H1 (cell line): ENCODE results near the gene BCL2L11. TPM values are rescaled to one million over a fixed set of nuclear protein-coding genes. Genes with fewer than 3 reads are reported as not detected.

Source experiments
- CBX5 ChIP-seq: fragments of 300-800, 300-1000 bp; sonication (generic); IDR thresholded peaks from 2 replicates; pipeline ENCODE4 v1.7.1; 2016; ENCODE audit warnings: antibody characterized with exemption, low read length, low read depth
- EP300 ChIP-seq, 2 experiments: IDR thresholded peaks; 1 replicate in 1 of 2; 2 replicates in 1 of 2; pipeline ENCODE4 v1.6.1; 2011 to 2012; ENCODE audit warnings: low read depth in 2 of 2, low read length in 2 of 2, mild to moderate bottlenecking in 2 of 2, borderline replicate concordance in 1 of 2, inconsistent platforms in 1 of 2, moderate library complexity in 1 of 2
- JUN ChIP-seq: IDR thresholded peaks from 2 replicates; pipeline ENCODE4 v1.6.1; 2011; ENCODE audit warnings: low read depth, mild to moderate bottlenecking, improper control_type of control experiment, low read length
- KDM1A ChIP-seq: fragments of 200-600, 300-600 bp; sonication (generic); IDR thresholded peaks from 2 replicates; pipeline ENCODE4 v1.7.1; 2016; ENCODE audit warnings: mild to moderate bottlenecking, low read length, borderline replicate concordance
- RNF2 ChIP-seq: fragments of 200-900, 300-1000 bp; sonication (generic); IDR thresholded peaks from 2 replicates; pipeline ENCODE4 v1.7.1; 2016; ENCODE audit warnings: borderline replicate concordance, low read depth, mild to moderate bottlenecking, antibody characterized with exemption, low read length; ENCODE audit not compliant: poor library complexity, severe bottlenecking; ENCODE audit errors: missing control alignments
- SAP30 ChIP-seq: fragments of 300-600 bp; sonication (generic); IDR thresholded peaks from 2 replicates; pipeline ENCODE4 v1.7.1; 2012; ENCODE audit warnings: low read length, moderate library complexity, mild to moderate bottlenecking, inconsistent platforms; ENCODE audit not compliant: insufficient read depth, insufficient replicate concordance
- SP4 ChIP-seq: IDR thresholded peaks from 2 replicates; pipeline ENCODE4 v1.6.1; 2012; ENCODE audit warnings: low read length, inconsistent platforms
- polyA plus RNA-seq, 7 experiments: library from polyadenylated mRNA; depleted of rRNA in 3 of 7; stranded (reverse) in 5 of 7; unstranded in 2 of 7; fragments of >200 nt in 5 of 7; fragments of 200-250 nt in 2 of 7; gene quantifications; 1 replicate in 5 of 7; 2 replicates in 1 of 7; 4 replicates in 1 of 7; pipeline versions ENCODE4 v1.2.1 to v1.2.3, GENCODE V29; 2011 to 2013; ENCODE audit warnings: missing spikeins in 2 of 7, mixed read lengths in 2 of 7
- total RNA-seq: library from RNA; stranded (reverse); fragmentation: NEBNext Ultra II Directional; extraction: Animal tissue kit (Norgen Biotek cat#: 25700); gene quantifications from 2 replicates; pipeline ENCODE4 v1.2.1, GENCODE V29; 2021
- TF ChIP-seq, protein P1 (sequence below): fragments of 300-600 bp; sonication (generic); IDR thresholded peaks from 2 replicates; pipeline ENCODE4 v1.7.1; 2012; ENCODE audit warnings: low read length, moderate library complexity, mild to moderate bottlenecking, inconsistent platforms; ENCODE audit not compliant: insufficient replicate concordance
- TF ChIP-seq, protein P2 (sequence below): IDR thresholded peaks from 2 replicates; pipeline ENCODE4 v1.6.1; 2011; ENCODE audit warnings: low read depth, mild to moderate bottlenecking, low read length; ENCODE audit not compliant: insufficient read depth

Gene BCL2L11
- total and polyA plus RNA-seq, 2 of the 8 experiments (the other 6 are each of a cell fraction or from before 2014, with no cell fraction given), result 7.5 to 22.9 TPM

DNA sequence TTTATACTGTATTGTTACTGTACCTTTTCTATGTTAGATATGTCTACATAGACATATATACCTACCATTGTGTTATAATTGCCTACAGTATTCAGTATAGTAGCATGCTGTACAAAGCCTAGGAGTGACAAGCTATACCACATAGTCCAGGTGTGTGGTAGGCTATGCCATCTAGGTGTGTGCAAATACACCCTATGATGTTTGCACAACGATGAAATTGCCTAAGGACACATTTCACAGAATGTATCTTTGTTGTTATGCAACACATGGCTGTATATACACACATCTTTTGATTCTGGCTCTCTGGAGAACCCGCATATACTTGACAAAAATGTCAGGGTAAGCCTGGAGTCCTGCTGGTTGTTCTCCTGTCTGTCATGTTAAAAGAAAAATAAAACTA is 85.1 kb downstream of the BCL2L11 start (continued):
- TF ChIP-seq, protein P1, sequence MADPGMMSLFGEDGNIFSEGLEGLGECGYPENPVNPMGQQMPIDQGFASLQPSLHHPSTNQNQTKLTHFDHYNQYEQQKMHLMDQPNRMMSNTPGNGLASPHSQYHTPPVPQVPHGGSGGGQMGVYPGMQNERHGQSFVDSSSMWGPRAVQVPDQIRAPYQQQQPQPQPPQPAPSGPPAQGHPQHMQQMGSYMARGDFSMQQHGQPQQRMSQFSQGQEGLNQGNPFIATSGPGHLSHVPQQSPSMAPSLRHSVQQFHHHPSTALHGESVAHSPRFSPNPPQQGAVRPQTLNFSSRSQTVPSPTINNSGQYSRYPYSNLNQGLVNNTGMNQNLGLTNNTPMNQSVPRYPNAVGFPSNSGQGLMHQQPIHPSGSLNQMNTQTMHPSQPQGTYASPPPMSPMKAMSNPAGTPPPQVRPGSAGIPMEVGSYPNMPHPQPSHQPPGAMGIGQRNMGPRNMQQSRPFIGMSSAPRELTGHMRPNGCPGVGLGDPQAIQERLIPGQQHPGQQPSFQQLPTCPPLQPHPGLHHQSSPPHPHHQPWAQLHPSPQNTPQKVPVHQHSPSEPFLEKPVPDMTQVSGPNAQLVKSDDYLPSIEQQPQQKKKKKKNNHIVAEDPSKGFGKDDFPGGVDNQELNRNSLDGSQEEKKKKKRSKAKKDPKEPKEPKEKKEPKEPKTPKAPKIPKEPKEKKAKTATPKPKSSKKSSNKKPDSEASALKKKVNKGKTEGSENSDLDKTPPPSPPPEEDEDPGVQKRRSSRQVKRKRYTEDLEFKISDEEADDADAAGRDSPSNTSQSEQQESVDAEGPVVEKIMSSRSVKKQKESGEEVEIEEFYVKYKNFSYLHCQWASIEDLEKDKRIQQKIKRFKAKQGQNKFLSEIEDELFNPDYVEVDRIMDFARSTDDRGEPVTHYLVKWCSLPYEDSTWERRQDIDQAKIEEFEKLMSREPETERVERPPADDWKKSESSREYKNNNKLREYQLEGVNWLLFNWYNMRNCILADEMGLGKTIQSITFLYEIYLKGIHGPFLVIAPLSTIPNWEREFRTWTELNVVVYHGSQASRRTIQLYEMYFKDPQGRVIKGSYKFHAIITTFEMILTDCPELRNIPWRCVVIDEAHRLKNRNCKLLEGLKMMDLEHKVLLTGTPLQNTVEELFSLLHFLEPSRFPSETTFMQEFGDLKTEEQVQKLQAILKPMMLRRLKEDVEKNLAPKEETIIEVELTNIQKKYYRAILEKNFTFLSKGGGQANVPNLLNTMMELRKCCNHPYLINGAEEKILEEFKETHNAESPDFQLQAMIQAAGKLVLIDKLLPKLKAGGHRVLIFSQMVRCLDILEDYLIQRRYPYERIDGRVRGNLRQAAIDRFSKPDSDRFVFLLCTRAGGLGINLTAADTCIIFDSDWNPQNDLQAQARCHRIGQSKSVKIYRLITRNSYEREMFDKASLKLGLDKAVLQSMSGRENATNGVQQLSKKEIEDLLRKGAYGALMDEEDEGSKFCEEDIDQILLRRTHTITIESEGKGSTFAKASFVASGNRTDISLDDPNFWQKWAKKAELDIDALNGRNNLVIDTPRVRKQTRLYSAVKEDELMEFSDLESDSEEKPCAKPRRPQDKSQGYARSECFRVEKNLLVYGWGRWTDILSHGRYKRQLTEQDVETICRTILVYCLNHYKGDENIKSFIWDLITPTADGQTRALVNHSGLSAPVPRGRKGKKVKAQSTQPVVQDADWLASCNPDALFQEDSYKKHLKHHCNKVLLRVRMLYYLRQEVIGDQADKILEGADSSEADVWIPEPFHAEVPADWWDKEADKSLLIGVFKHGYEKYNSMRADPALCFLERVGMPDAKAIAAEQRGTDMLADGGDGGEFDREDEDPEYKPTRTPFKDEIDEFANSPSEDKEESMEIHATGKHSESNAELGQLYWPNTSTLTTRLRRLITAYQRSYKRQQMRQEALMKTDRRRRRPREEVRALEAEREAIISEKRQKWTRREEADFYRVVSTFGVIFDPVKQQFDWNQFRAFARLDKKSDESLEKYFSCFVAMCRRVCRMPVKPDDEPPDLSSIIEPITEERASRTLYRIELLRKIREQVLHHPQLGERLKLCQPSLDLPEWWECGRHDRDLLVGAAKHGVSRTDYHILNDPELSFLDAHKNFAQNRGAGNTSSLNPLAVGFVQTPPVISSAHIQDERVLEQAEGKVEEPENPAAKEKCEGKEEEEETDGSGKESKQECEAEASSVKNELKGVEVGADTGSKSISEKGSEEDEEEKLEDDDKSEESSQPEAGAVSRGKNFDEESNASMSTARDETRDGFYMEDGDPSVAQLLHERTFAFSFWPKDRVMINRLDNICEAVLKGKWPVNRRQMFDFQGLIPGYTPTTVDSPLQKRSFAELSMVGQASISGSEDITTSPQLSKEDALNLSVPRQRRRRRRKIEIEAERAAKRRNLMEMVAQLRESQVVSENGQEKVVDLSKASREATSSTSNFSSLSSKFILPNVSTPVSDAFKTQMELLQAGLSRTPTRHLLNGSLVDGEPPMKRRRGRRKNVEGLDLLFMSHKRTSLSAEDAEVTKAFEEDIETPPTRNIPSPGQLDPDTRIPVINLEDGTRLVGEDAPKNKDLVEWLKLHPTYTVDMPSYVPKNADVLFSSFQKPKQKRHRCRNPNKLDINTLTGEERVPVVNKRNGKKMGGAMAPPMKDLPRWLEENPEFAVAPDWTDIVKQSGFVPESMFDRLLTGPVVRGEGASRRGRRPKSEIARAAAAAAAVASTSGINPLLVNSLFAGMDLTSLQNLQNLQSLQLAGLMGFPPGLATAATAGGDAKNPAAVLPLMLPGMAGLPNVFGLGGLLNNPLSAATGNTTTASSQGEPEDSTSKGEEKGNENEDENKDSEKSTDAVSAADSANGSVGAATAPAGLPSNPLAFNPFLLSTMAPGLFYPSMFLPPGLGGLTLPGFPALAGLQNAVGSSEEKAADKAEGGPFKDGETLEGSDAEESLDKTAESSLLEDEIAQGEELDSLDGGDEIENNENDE, result no peak
- TF ChIP-seq RNF2 (no peak), SAP30 (no peak), CBX5 (no peak), JUN (no peak), EP300 (IDR thresholded peaks at IDR 0.05; ENCODE audit: borderline replicate concordance in 1 of 2, low read depth in 2 of 2, low read length in 2 of 2) (no peak), KDM1A (no peak), SP4 (no peak)
- TF ChIP-seq, protein P2, sequence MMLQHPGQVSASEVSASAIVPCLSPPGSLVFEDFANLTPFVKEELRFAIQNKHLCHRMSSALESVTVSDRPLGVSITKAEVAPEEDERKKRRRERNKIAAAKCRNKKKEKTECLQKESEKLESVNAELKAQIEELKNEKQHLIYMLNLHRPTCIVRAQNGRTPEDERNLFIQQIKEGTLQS, result no peak
